HEK293 (cell line): ENCODE results near the gene SIRPA.

Source experiments
- YY1 ChIP-seq: fragments of 450-650 bp; formaldehyde crosslinking; IDR thresholded peaks from 2 replicates; pipeline ENCODE4 v1.5.1; 2018; ENCODE audit warnings: missing biosample characterization, missing genetic modification characterization
- ZNF16 ChIP-seq: fragments of 450-650 bp; formaldehyde crosslinking; IDR thresholded peaks from 2 replicates; pipeline ENCODE4 v1.5.1; 2016; ENCODE audit warnings: low read depth, missing biosample characterization, missing genetic modification characterization
- ZNF416 ChIP-seq: fragments of 450-650 bp; formaldehyde crosslinking; IDR thresholded peaks from 2 replicates; pipeline ENCODE4 v1.5.1; 2016; ENCODE audit warnings: missing biosample characterization, missing genetic modification characterization
- TF ChIP-seq, protein P1 (sequence below): fragments of 450-650 bp; formaldehyde crosslinking; IDR thresholded peaks from 2 replicates; pipeline ENCODE4 v1.5.1; 2016; ENCODE audit warnings: missing biosample characterization, missing genetic modification characterization

- TF ChIP-seq, protein P1, sequence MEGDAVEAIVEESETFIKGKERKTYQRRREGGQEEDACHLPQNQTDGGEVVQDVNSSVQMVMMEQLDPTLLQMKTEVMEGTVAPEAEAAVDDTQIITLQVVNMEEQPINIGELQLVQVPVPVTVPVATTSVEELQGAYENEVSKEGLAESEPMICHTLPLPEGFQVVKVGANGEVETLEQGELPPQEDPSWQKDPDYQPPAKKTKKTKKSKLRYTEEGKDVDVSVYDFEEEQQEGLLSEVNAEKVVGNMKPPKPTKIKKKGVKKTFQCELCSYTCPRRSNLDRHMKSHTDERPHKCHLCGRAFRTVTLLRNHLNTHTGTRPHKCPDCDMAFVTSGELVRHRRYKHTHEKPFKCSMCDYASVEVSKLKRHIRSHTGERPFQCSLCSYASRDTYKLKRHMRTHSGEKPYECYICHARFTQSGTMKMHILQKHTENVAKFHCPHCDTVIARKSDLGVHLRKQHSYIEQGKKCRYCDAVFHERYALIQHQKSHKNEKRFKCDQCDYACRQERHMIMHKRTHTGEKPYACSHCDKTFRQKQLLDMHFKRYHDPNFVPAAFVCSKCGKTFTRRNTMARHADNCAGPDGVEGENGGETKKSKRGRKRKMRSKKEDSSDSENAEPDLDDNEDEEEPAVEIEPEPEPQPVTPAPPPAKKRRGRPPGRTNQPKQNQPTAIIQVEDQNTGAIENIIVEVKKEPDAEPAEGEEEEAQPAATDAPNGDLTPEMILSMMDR = no peak
- TF ChIP-seq ZNF16 = no peak
- no peak for TF ChIP-seq ZNF416 (tag by site-specific recombination)
- no peak for TF ChIP-seq YY1 (tag by site-specific recombination)
Measured at GRCh38 chr20:1855690-1856089, 39.5 kb upstream of the SIRPA start.
